HG02642 (cell line): Measurements from ENCODE around the gene TNS3.

Source experiments
- ATAC-seq: cut with Tn5 transposase; IDR thresholded peaks from one replicate; pipeline ENCODE4 v1.9.1; 2021; ENCODE audit warnings: mild to moderate bottlenecking; ENCODE audit not compliant: unreplicated experiment, poor library complexity

The TNS3 gene

DNA sequence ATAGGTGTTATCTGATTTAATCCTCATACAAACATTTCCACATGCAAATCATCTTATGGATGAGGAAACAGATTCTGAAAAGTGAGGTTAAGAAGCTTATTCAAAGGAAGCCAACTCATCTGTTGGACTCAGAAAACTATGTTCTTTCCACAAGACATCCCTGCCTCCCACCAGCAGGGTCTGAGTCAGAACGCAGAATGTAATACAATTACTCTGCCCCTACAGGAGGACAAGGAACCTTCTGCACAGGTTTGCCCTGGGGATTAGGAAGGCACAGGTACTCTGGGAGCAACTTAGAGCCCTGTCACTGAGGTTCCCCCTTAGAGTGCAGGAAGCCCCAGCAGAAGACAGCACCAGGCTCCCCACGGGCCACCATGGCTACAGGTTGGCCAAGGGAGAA is 255.7 kb downstream of the TNS3 start:
- ATAC-seq = no peak

DNA sequence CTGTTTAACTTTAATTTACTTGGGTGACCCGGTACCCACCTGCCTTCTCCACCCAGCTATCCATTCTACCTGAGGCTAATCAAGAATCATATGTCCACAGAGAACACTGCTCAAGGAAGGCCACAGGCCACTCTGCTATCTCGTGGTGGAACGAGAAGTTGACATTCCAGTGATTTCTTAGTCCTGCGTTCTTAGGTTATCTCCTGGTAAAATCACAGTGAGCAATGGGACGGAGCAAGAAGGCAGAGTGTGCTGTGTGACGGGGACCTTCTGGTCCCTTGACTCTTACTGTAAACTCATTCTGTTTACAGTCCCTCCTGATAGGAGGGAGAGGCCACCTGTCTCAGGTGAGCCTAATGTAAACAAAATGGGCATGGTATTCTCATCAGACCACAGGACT is 256.6 kb downstream of the TNS3 start:
- ATAC-seq = no peak

DNA sequence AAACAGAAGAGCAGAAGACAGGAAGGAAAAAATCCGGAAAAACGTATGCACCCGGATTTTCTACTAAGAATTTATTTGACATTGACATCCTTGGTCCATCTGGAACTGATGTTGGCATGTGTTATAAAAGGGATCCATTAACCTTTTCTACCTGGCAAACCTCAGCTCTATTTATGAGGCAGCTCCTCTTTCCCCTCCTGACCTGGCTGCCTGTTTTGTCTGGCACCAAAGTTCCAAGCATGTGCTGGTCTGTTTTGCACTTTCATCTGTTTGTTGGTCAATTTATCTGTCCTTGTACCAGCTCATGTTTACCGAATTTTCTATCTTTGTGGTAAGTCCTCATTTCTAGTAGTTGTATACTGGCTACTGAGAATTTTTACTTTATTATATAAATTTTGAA is 258.0 kb downstream of the TNS3 start:
- no peak for ATAC-seq

DNA sequence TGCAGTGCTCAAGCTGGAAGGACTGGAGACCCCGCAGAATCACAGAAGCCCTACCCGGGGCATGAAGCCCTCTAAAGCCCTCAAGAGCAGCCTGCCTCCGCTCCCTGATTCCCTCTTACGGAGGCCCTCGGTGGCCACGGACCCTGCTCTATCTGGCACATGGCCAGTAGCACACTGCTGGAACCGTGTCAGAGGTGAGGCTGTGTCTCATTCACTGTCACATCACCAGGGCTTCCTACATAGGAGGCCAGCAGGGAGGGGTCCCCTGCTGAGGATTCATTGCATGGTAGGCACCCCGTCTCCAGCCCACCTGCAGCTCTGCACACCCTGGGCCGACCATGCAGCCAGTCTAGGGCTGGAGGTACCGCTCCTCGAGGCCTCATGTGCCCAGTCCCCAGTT is 259.2 kb downstream of the TNS3 start:
- no peak for ATAC-seq

DNA sequence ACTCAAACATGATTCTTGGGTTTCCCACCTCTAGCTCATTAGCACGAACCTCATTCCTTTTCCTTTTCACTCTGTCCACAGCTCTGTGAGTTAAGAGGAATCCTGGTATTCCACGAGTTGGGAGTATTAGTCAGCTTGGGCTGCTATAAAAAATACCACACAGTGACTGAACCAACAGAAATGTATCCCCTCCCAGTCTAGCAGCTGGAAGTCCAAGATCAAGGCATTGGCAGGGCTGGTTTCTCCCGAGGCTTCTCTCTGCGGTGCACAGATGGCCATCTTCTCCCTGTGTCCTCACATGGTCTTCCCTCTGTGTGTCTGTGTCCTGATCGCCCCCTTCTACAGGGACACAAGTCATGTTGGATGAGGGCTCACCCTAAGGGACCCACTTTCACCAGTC is 261.6 kb downstream of the TNS3 start:
- no peak for ATAC-seq

DNA sequence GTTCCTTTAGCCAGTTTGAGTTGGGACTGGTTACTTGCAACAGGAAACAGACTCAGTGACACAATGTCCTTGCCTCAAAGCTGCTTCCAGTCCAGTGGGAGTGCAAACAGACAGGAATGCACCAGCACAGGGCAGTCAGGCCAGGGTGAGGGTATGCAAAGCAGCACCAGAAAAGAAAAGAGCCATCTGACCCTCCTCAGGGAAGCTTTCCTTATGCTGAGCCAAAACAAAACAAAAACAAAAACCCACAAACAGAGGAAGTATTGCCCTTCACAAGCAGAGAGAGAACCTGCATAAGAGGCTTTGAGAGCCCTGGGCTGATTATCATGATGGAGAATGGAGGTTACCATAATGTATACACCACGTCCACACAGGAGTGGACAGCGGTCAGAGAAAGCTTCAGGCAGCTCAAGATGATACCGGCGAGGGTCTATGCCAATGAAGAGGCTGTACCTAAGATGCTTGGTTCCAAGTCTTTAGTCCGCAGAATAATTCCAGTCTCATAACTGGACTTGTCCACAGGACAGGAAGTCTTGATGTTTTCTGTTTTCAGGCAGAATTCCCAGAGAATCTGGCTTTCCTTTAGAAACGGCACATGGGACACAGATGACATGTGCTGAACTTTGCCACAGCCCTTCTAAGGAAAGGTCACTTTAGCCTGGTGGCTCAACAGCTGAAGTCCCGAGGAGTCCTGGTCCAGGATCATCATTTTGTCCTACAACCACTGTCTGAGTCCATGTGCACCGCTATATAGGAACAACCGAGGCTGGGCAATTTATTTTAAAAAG is 263.3 kb downstream of the TNS3 start:
- peak; percentile 65 for ATAC-seq

DNA sequence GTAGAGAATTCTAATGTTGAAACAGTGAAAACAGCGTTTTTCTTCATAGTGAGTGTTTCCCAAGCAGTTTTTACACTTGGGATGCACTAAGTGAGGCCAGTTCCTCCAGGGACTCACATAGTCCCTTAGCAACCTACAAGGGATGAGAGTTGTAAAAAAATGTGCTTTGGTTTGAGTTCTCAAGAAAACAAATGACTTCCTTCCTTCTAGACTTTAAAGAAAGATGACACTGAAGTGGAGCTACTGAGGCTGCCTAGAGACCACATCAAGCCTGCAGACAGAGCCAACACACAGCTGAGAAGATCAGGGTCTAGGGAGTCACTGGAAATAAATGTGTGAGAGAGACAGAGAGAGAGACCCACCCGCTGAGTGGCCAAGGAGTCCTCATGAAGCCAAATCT is 264.4 kb downstream of the TNS3 start:
- no peak for ATAC-seq

DNA sequence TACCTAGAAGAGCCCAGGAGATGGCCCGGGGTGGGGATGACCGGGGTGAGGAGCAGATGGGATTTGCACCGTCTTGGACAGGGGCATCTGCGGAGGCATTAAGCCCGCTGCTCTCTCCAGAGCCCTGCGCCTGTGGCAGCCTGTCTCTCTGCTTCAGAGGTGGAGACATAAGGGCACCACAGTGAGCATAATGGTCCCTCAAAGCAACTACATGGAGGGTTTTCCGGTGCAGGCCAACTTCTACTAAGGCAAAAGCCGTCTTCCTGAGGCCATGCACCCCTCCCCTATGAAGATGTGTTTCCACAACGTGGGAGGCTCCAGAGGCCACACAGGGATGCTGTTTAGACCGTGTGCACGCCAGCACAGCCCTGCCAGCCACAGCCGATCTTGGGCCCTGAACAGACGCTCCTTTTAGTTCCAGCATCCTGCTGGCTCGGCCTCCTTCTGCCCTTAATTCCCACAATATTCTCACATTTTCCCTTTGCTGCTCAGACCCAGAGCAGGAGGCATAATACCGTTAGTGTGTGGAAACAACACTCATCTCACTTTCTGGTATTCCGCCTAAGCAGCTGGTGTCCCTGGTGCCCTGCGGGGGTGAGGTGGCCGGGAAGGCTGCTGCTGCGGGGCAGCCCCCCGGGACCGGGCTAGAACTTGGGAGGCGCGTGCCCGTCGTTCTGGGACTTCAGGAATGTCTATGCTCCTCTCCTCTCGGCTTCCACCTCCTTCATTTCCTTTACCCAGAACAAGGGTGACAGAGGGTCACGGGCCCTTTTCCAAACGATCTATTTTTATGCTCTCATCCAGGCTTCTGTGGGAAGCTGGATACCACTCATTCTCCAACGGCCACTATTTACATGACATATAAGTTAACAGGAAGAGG is 266.9 kb downstream of the TNS3 start:
- no peak for ATAC-seq

DNA sequence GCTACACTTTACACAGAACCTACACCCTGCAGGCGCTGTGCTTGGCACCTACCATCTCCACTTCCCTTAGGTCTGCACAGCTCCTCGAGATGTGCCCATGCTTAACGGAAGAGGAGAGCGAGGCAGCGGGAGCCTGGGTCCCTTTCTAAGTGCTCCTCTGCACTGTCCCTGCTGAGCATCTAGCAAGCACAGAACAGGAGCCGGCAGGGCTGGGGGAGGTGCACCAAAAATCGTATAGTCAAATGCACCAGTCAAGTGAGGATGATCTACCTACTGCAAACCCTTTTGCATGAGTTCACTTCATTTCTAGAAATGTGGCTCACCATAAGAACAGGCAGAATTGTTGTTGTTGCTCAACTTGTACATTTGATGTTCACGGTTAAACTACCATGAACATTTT is 267.7 kb downstream of the TNS3 start:
- no peak for ATAC-seq

DNA sequence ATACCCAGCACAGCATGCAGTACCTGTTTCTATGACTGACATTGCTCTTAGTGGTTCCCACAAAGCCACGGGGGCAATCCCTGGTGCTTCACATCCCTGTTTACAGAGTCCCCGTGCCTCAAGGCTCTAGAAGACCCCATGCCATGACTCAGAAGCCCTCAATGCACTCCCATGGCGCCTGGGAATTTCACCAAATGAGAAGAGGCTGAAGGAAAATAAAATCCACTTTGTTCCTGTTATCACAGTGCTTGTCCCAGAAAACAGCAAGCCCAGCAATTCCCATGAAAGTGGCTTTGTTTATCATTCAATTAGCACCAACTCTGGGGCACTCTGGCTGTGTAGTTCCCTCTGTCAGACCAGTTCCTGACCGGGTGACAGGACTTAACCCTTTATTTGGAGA is 268.3 kb downstream of the TNS3 start:
- no peak for ATAC-seq

DNA sequence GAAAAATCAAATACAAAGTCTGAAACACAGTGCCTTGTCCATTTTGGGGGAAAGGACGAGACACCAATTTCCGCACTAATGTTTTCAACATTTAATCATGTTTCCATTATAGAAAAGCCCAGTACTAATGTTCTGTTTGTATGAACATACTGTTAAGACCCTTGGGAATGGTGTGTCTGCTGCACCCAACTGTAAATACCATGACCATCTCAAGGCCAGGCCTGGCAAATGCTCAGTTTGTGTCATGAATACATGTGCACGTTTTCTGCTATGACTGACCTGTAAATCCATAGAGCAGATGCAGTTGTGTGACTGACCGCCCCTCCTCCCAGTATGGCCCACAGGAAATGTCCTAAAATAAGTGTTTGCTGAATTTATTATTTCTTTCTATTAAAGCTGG is 270.0 kb downstream of the TNS3 start:
- no peak for ATAC-seq

DNA sequence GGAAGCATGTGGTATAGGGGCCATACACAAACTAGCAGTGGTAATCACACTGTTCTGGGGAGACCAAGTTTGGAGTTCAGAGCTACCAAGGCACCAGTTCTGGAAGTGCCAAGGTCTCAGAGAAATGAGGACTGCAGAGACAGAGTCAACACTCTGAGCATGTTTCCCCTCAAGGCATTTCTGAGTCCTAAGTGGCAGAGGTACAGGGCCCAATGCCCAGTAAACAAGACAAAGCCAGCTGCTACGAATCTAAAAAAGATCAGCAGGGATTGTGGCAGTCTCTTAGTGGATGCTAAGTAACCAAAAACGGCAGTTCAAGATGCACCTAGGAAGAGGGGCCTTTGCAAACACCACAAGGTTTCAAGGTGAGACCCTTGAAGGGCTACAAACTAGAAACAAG is 271.9 kb downstream of the TNS3 start:
- no peak for ATAC-seq

DNA sequence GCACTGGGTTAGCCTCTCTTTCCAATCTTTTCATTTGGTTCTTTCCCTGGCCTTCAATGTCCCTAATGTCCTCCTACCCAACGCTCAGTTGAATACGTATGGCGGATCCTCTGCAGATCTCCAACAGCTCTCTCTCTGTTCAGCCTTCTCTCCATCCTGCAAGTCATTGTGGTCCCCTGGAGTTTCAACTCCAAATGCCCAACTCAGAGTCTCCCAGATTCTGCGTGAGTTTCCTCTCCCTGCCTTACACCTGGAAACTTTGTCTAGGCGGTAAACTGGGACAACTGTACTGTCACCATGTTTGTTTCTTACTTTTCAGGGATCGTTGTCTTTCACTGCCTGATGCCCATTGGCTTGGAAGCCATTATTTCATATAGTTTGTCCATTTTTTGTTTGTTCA is 273.1 kb downstream of the TNS3 start:
- no peak for ATAC-seq

DNA sequence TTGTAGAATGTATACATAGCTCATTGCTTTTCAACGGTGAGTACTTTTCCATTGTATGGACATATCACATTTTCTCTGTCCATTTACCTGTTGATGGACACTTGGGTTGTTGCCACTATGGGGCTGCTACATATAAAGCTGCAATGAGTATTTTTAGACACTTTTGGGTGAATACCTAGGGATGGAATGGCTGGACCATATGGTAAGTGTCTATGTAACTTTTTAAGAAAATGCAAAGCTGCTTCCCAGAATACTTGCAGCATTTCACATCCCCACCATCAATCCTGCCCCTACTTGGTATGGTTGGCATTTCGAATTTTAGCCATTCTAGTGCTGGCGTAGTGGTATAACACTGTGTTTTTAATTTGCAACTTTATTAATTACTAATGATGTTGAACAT is 274.6 kb downstream of the TNS3 start:
- no peak for ATAC-seq

DNA sequence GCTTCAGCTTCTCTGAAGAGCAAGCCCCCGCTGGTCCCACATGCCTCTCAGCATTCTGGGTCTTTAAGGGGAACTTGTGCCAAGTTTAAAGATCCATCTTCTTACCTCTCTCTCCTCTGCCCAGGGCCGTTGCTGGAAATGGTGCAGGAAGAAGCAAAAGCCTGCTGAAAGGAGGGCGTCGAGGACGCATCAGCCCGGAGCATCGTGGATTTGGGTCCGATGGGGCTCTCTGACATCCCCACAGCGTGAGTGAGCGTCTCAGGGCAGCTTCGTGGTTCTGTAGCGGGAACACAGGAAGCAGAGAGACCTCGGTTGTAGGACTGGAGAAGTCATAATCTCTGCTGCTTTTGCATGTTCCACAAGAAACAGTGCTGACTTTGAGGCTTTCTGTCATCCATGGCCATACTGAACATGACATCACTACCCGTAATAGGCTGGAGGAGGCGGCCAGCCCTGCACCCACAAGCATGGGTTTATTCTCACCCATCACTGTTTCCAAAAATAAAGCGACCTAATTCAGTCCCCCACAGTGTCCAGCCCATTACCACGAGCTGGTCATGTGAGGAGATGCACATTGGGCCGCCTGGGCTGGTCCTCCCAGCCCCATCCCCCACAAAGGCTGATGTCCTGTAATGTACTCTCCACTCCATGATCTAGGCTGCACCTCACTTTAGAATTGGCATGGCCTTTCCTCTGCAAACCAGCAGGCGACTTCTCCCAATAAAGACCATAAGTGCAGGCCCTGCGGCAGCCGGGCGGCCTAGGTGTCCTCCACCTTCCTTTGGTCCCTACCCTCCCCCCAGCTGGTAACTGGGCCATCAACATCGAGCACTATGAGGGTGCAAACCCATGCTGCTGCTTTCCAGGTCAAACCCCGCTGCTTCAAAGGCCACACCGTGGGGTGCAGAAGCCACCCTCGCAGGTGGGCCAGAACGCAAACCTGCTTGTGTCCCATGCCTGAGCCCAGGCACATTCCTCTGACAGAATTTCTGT is 276.9 kb downstream of the TNS3 start:
- ATAC-seq = no peak

DNA sequence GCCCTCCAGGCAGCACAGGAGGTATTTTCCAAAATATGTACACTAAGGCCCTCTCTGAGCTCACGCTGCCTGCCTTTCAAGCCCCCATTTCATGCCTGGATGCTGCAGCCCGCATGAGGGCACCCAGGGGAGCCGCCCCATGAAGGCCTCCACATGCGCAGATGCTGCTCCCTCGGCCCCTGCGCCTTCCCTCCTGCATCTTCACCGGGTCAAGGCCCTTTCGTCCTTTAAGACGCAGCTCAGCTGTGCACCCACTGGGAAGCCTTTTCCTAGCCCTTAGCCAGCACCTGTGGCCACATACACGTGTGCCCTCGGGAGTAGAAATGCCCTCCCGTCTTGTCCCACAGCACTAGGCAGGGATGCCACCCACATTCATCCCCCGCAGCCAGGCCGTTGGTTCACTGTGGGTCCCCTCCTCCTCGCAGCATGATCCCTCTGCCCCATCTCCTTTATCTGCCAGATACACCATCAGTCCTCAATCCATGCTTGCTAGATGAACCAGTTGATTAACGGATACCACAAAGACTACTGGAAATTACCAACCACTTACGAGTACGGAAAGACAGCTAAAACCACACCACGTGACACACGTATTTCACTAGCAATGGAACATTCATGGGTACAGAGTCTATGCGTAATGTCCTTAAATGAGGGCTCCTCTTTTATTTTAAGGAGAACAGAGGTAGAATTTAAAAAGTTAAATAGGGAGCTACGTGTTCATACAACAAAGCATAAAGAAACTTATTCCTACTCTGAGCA is 278.0 kb downstream of the TNS3 start:
- no peak for ATAC-seq

DNA sequence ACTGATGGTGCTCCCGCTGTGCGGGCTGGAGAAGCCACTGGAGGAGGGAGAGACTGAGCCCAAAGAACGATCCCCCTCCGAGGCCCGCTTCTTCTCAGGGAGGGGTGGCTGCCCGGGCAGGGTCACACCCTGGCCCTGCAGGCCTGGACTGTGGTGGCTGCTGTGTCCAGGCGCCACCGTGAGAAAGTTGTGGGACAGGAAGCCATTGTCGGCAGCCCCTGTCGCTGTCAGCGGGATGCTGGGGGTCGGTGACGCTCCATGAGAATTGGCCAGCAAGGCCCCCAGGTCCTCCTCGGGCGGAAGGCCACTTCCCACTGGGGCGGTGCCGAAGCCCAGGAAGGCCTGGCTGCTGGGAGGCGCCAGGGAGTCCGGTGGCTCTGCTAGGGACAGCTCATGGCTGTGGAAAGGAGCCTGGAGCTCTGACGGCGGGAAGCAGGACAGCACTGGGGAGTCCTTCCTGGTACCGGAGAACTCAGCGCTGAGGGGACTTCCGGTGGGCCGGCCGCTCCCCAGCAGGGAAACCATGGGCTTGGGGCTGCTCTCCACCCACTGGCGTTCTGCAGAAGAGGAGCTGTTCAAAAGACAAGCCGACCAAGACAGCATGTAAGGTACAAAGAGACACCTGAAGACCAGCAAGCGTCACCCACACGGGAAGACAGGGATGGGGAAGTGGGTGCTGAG is 278.8 kb downstream of the TNS3 start:
- no peak for ATAC-seq

DNA sequence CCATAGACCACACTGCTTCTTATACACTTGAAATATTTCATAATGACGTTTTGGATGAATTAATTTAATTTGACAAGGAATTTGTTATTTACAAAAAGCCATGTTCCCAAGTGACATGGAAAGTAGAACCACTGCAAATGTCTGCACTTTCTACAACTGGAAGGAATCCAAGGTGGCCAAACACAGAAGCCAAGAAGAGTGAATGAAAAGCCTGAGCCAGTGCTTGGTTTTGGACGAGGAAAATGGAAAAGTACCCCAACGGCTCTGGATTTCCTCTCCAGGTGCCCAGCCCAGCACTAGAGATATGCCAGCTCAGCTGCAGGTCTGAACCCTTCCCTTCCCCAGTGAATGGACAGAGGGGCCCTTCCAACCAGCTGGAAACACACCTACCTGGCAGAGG is 279.4 kb downstream of the TNS3 start:
- no peak for ATAC-seq

DNA sequence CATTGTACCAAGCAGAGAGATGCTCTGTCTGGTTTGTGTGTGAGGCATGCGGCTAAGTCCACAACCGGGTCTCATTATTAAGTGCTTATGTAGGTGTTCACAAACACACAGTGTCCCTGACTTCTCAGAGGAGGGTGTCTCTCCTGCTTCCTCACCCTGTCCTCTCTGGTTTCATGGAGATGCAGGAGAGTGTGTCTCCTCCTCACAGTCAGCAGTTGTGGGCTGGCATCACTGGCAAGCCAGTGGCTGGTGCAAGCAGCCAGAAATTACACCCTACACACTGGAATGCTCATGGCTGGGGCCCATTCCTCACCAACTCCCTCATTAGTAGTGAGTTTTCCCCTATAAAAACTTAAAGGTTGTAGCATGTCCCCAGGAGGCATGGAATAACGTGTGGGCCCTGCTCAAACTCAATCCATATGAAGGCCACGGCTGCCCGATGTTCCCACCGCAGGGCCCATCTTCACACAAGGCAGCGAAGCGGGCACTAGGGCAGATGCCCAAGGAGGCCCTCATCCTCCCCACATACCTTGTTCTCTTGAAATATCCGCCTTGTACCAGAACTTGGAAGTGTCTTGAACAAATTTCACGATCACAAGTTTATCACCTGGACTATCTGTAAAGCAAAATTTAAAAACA is 280.1 kb downstream of the TNS3 start:
- ATAC-seq = no peak
